ENCODE data around the gene TBCE.
"Not testable (repeated sequence)": the region's sequence is repeated elsewhere in the genome, so short reads cannot be mapped to it uniquely, and the experiment has no call there.

The TBCE gene

DNA sequence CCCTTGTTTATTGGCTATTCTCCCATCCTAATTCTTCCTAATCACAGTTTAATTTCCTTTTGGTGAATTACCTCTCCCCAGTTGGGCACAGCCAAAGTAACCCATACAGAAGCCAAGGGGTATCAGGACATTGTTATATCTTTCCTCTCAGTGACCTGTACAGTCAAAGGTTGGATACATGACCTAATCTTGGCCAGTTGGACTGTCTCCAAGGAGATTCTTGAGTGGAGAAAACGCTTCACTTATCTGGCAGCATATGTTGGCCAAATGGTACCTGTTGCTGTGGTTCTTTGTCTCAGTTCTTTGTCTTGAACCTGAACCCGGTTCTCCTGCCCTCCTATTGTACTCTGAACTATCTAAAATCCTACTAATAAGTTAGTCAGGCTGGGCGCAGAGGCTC, 15.3 kb upstream of the TBCE start:
- DNase-seq (ENCODE audit: low spot score) = no peak

DNA sequence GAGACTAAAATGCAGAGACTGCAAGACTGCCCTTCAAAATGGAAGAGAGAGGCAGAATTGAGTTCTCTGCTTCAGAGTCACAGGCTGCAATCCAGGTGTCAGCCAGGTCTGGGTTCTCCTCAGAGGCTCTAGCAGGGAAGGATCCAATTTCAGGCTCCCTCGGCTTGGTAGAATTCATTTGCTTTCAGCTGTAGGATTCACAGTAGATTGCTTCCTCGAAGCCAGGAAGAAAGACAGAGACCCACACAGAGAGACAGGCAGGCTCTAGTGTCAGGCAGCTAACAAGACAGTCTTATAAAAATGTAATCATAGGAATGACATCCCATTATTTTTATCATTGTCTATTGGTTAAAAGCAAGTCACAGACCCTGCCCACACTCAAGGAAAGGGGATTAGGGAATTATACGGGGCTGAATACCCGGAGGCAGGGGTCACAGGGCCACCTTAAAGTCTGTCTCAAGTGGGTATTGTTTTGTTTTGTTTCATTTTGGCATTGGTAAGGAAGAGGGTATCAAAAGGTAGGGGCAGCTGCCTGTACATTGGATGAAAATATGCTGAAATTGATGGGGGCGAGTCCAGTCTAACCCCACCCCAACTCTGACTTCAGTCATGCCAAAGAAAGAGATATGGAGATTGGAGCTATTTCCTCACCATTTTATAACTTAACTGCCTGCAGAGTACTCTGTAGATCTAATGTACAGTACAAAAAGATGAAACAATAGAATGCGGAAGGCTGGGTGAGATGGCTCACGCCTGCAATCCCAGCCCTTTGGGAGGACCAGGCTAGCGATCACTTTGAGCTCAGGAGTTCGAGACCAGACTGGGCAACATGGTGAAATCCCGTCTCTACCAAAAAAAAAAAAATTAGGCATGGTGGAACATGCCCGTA, 9.5 kb upstream of the TBCE start:
- DNase-seq (ENCODE audit: low spot score) = no peak

DNA sequence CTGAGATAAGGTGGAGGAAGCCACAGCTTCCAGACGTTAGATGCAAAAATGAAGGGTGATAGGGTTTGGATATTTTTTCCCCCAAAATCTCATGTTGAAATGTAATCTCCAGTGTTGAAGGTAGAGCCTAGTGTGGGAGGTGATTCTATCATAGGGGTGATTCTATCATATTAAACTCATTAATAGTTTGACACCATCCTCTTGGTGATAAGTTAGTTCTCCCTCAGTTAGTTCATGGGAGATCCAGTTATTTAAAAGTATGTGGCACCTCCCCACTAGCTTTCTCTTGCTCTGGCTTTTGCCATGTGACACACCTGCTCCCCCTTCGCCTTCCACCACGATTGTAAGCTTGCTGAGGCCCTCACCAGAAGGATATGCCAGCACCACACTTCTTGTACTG, 8.3 kb upstream of the TBCE start:
- DNase-seq (ENCODE audit: low spot score) = no peak

DNA sequence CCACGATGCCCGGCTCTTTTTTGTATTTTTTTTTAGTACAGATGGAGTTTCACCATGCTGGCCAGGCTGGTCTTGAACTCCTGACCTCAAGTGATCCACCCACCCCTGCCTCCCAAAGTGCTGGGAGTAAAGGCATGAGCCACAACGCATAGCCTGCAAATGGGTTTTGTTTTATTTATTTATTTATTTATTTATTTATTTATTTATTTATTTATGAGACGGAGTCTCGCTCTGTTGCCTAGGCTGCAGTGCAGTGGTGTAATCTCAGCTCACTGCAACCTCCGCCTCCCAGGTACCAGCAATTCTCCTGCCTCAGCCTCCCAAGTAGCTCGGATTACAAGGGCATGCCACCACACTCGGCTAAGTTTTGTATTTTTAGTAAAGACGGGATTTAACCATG, 3.0 kb upstream of the TBCE start:
- not testable (repeated sequence) for DNase-seq (ENCODE audit: low spot score)

DNA sequence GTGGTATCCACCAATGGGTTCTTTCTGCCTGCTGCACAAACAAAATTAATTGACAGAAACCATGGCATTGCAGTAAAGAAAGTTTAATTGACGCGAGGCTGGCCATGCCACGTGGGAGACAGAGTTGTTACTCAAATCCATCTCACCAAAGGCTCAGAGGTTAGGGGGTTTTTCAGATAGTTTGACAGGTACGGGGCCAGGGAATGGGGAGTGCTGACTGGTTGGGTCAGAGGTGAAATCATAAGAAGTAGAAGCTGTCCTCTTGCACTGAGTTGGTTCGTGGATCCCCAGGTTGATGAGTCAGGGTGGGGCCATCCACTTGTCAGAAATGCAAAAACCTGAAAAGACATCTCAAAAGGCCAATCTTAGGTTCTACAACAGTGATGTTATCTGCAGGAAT, 941 bp upstream of the TBCE start:
- DNase-seq (ENCODE audit: low spot score) = no peak

DNA sequence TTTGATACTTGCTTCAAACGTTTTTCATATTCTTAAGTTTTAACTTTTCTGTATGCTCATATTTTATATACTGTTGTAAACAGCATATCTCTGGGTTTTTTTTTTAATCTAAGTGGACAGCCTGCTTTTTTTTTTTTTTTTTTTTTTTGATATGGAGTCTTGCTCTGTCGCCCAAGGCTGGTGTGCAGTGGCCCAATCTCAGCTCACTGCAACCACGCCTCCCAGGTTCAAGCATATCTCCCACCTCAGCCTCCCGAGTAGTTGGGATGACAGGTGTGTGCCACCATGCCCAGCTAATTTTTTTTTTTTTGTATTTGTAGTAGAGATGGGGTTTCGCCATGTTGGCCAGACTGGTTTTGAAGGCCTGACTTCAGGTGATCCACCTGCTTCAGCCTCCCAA, 1.2 kb downstream of the TBCE start:
- no peak for DNase-seq (ENCODE audit: low spot score)

DNA sequence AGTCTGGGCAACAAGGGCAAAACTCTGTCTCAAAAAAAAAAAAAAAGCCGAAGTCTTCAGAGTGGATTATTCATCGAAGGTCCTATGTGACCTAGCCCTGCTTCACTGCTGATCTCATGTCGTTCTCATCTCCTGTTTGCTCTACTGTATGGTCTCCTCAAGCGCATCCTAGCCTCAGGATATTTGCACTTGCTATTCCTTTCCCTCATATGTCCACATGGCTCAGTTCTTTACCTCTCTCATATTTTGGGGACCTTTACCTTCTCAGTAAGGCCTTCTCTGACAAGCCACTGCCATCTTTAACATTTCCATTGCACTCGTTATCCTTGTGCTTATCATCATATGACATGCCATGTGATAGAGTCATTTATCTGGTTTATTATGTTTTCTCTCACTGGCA, 2.6 kb downstream of the TBCE start:
- DNase-seq (ENCODE audit: low spot score) = no peak

DNA sequence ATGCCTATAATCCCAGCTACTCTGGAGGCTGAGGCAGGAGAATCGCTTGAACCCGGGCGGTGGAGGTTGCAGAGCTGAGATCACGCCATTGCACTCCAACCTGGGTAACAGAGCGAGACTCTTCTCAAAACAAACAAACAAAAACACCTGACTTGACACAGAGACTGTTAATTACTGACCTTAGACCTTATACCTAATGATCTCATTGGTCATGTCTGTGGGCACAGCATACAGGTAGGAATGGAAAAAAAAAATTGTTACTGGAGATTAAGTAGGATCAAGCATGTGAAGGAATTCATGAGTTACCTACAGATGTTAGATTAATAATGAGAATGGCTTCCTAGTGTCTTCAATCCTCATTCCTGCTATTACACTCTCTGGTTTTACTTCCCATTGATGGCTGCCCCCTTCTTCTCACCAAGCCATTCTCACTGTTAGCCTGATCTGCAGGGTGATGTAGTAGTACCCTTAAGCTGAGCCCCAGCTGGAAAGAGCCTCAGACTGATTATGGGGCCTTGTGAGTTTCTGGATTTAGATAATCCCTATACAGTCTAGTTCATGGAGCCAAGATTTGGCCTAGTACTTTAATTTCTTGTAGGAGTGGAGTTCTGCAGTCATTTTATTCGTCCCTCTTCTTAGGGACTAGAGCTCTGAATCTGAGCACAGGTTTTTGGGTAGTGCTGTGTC, 8.8 kb downstream of the TBCE start:
- no peak for DNase-seq (ENCODE audit: low spot score)

DNA sequence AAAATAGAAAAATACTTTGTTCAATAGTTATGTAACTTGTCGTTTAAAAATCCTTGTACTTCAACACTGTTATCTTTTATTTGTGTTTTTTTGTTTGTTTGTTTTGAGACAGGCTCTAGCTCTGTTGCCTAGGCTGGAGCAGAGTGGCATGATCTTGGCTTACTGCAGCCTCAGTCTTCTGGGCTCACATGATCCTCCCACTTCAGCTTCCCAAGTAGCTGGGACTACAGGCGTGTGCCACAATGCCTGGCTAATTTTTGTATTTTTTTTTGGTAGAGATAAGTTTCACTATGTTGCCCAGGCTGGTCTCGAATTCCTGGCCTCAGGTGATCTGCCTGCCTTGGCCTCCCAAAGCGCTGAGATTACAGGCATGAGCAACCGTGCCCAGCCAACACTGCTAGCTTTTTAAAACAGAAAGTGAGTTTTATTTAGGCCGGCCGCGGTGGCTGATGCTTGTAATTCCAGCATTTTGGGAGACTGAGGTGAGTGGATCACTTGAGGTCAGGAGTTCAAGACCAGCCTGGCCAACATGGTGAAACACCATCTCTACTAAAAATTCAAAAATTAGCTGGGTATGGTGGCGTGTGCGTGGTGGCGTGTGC, 11.0 kb downstream of the TBCE start:
- not testable (repeated sequence) for DNase-seq (ENCODE audit: low spot score)

DNA sequence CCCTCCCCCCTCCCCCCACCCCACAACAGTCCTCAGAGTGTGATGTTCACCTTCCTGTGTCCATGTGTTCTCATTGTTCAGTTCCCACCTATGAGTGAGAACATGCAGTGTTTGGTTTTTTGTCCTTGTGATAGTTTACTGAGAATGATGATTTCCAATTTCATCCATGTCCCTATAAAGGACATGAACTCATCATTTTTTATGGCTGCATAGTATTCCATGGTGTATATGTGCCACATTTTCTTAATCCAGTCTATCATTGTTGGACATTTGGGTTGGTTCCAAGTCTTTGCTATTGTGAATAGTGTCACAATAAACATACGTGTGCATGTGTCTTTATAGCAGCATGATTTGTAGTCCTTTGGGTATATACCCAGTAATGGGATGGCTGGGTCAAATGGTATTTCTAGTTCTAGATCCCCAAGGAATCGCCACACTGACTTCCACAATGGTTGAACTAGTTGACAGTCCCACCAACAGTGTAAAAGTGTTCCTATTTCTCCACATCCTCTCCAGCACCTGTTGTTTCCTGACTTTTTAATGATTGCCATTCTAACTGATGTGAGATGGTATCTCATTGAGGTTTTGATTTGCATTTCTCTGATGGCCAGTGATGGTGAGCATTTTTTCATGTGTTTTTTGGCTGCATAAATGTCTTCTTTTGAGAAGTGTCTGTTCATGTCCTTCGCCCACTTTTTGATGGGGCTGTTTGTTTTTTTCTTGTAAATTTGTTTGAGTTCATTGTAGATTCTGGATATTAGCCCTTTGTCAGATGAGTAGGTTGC, 14.9 kb downstream of the TBCE start:
- DNase-seq (ENCODE audit: low spot score) = not testable (repeated sequence)

DNA sequence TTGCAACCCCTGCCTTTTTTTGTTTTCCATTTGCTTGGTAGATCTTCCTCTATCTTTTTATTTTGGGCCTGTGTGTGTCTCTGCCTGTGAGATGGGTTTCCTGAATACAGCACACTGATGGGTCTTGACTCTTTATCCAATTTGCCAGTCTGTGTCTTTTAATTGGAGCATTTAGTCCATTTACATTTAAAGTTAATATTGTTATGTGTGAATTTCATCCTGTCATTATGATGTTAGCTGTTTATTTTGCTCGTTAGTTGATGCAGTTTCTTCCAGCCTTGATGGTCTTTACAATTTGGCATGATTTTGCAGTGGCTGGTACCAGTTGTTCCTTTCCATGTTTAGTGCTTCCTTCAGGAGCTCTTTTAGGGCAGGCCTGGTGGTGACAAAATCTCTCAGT, 18.4 kb downstream of the TBCE start:
- DNase-seq (ENCODE audit: low spot score) = not testable (repeated sequence)

DNA sequence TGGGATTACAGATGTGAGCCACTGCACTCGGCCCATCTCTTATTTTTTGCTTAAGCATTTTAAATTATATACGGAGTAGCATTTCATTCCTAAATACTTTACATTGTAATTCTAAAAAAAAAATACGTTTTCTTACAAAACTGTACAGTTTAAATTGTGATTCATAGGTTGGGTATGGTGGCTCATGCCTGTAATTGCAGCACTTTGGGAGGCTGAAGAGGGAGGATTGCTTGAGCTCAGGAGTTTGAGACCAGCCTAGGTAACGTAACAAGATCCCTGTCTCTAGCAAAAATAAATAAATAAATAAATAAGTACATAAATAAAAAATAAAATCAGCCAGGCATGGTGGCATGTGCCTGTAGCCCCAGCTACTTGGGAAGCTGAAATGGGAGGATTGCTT, 24.6 kb downstream of the TBCE start:
- no peak for DNase-seq (ENCODE audit: low spot score)

DNA sequence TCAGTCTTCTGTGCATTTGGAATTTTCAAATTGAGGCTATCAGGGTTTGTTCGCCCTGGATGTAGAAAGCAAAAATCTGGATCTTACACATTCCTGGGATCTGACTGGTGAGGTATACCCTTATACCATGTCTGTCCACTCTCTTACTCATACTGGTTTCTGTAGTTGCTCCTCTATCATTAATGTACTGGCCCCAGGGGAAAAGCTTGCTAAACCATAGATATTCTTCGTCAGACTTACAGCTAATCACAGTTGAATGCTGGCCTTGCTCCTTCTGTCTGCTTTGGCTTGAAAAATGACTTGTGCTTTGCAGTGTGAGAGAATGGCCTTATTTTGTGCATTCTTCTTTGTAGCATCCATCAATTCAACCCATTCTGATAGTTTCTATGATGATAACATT, 30.5 kb downstream of the TBCE start:
- no peak for DNase-seq (ENCODE audit: low spot score)

DNA sequence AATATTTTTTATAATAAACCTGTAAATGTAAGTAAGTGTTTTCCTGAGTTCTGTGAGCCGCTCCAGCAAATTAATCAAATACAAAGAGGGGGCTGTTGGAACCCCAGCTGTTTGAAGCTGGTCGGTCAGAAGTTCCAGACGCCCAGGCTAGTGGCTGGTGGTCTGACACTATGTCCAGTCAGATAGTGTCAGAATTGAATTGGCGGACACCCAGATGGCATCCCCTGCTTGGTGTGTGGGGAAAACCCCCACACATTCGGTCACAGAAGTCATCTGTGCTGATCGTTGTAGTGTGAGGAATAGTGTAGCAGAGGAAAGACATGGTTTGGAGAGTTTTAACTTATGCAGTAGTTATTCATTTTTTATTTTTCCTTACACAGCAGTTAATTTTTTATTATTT, 32.4 kb downstream of the TBCE start:
- no peak for DNase-seq (ENCODE audit: low spot score)

DNA sequence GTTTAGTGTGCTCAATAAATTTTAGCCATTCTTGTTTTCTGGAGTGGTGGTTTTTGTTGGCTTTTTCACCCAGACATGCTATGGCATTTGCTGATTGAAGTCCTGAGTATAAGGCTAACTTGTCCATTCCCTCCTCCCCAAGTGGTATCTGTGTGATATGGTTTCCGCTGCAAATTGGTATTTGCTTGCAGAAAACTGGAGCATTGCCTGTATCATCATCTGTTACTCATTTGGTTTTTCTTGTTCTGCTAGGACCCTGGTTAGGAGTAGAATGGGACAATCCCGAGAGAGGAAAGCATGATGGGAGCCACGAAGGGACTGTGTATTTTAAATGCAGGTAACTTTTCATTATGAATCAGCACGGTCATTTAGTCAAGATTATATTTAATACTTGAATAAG, 34.0 kb downstream of the TBCE start:
- no peak for DNase-seq (ENCODE audit: low spot score)

DNA sequence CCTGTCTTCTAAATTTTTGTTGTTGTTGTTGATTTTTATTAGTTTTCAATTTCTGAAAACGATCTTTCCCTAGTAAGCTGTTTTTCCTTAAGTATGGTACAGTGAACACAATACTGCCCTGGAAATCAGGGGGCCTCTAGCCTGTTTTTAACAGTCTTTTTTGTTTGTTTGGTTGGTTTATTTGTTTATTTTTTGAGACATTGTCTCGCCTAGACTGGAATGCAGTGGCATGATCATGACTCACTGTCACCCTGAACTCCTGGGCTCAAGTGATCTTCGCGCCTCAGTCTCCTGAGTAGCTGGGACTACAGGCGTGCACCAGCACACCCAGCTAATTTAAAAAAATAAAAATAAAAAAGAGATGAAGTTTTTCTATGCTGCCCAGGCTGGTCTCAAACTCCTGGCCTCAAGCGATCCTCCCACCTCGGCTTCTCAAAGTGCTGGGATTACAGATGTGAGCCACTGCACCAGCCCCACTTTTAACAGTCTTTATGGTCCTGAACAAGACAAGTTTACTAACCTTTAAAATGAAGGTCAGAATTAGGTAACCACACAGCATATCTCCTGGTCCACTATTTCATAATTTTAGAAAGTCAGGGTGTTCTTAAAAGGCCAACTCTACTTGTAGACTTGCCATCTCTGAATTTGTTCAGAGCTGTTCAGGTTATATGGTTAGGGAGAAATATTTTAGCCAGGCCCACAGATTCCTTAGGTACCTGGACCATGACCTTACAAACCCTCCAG, 35.4 kb downstream of the TBCE start:
- DNase-seq (ENCODE audit: low spot score) = peak; percentile 16

DNA sequence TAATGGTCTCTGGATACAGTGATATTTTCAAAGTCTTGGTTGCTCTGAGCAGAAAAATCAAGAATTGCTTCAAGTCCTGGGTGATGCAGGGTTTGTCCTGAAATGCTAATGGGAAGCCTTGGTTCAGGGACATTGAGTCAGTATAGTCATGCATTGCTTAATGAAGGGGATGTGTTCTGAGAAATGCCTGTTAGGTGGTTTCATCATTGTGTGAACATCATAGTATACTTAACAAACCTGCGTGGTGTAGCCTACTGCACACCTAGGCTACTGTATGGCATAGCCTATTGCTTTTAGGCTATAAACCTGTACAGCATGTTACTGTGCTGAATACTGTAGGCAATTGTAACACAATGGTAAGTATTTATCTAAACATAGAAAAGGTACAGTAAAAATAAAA, 36.4 kb downstream of the TBCE start:
- no peak for DNase-seq (ENCODE audit: low spot score)

DNA sequence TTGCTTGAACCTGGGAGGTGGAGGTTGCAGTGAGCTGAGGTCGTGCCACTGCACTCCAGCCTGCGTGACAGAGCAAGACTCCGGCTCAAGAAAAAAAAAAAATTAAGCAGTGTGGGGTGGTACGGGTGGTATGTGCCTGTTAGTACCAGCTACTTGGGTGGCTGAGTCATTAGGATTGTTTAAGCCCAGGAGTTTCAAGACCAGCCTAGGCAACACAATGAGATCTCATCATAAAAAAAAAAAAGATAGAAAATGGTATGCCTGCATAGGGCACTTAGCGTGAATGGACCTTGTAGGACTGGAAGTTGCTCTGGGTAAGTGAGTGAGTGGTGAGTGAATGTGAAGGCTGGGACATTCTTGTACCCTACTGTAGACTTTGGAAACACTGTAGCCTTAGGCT, 37.0 kb downstream of the TBCE start:
- no peak for DNase-seq (ENCODE audit: low spot score)

DNA sequence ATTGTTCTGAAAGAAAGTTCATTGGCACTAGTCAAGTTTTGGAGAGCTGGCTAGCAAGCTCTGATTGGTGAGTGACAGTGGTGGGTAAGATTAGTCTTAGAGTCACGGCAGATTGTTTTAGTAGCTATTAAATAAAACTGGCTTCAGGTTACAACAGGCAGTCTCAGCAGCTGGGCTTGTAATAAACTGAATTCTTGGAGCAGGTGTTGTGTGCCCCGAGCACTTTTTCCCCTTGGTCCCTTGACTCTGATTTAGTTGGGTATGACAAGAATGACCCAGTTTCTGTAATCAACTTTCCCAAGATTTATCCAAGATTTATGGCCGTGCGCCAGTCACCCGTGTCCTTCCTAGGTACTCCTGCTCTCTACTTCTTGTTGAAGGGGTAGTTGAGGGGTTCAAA, 40.2 kb downstream of the TBCE start:
- DNase-seq (ENCODE audit: low spot score) = no peak

DNA sequence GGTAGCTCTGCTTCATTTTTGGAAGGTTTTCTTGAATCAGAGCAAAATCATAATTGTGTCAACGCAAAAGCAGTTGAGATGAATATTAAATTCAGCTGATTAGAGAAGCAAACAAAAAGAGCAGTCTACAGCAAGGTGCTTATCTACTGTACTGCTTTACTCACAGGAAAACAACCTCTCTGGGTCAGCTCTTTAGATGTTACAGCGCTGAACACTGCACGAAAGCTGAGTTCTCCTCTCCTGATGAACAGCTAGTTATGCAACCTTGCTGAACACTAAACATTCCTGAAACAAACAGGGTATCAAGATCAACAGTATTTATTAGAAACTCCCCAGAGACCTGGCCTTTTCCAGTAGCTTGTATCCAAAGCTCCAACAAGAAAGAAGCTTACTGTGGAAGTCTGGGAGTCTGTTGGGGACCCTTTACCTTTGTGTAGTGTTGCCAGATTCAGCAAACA, 41.3 kb downstream of the TBCE start:
- no peak for DNase-seq (ENCODE audit: low spot score)

DNA sequence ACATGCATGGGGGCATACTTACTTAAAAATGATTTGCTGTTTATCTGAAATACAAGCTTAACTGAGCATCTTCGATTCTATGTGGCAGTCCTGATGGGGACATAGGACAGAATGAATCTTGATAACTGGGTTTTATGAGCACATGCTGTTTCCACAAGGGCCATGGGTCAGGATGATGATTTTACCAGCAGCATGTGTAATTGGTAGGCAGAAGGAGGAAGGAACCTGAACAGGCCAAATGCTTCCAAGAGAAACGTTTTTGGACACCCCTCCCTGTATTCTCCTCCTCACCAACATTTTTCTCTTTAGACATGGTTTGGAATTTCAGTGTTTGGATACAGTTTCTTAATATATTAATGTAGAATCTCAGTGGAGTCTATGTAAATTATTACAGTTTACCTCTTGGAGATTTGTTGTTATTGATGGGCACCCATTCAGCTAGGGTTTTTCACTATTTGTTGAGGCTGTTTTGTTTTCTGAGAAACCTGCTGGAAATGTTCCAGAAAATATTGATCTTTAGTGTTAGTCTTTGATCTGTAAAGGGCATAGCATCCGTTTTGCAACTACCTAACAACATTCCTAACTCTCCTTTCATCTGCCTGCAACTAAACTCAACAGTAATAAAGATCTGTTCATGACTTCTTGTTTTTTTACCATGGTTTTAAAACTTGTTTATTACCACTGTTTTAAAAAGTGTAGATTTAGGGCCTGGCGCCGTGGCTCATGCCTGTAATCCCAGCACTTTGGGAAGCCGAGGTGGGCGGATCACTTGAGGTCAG, 42.0 kb downstream of the TBCE start:
- no peak for DNase-seq (ENCODE audit: low spot score)
